Memory B cell (primary cell): ENCODE results near the gene THY1.
"Not testable (repeated sequence)": the region's sequence is repeated elsewhere in the genome, so short reads cannot be mapped to it uniquely, and the experiment has no call there.

Experiments
- ATAC-seq: fragments of 150-1000 bp; cut with Tn5 transposase; 2 replicates; pipeline ENCODE4 v1.10.0; 2021; ENCODE audit warnings: low read depth, mild to moderate bottlenecking, moderate library complexity
- DNase-seq, 2 donors: peaks; one replicate each; pipeline ENCODE4 v3.0.0; 2022; ENCODE audit warnings: low spot score in 2 of 2
- H3K27ac Mint-ChIP-seq: one replicate; pipeline ENCODE4 v1.8.0; 2022; ENCODE audit warnings: mild to moderate bottlenecking, moderate library complexity, mixed read lengths
- H3K27me3 Mint-ChIP-seq: one replicate; pipeline ENCODE4 v1.8.0; 2022; ENCODE audit warnings: mixed read lengths
- H3K36me3 Mint-ChIP-seq: one replicate; pipeline ENCODE4 v1.8.0; 2022; ENCODE audit warnings: mild to moderate bottlenecking, mixed read lengths
- H3K4me1 Mint-ChIP-seq: one replicate; pipeline ENCODE4 v1.8.0; 2022; ENCODE audit warnings: mixed read lengths
- H3K4me3 Mint-ChIP-seq: one replicate; pipeline ENCODE4 v1.8.0; 2022; ENCODE audit warnings: mild to moderate bottlenecking, moderate library complexity, mixed read lengths
- H3K9me3 Mint-ChIP-seq: one replicate; pipeline ENCODE4 v1.8.0; 2022; ENCODE audit warnings: mixed read lengths

Gene THY1

GRCh38 chr11:119450590-119451326 is 27.8 kb upstream of the THY1 start:
- DNase-seq (no peak), ATAC-seq (no peak)
- Mint-ChIP-seq H3K27ac (no peak overlapping the region), H3K9me3 (no peaks in the 10 kb centered on the region), H3K4me3 (no peak overlapping the region), H3K4me1 (peaks cover 2% of the 10 kb centered on the region), H3K27me3 (peaks cover 24% of the 10 kb centered on the region), H3K36me3 (no peaks in the 10 kb centered on the region)

GRCh38 chr11:119449498-119449897 is 26.5 kb upstream of the THY1 start:
- Mint-ChIP-seq H3K27ac (no peak overlapping the region), H3K27me3 (peaks cover 29% of the 10 kb centered on the region), H3K9me3 (no peaks in the 10 kb centered on the region), H3K36me3 (no peaks in the 10 kb centered on the region), H3K4me3 (no peak overlapping the region), H3K4me1 (peaks cover 2% of the 10 kb centered on the region)
- ATAC-seq, result no peak
- DNase-seq, result no peak

DNA sequence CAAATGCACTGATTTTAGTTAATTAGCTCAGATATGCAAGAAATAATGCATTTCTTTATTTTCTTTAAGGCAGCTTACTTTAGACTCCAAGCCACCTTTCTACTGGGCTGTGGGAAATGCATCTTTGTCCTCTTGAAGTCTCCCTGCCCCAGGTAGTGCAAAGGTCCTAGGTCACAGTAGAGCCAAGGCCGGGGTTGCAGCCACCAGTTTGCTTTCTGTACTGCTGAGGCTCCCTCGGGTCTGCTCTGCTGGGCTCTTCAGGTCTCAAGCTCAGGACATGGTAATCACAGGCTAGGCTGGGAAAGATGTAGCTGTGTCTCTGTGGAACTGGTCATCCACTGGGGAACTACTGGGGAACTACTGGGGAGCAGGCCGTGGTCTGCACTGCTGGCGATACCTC is 25.4 kb upstream of the THY1 start:
- Mint-ChIP-seq H3K9me3 (no peaks in the 10 kb centered on the region), H3K4me1 (peaks cover 2% of the 10 kb centered on the region), H3K27ac (no peak overlapping the region), H3K36me3 (no peaks in the 10 kb centered on the region), H3K4me3 (no peak overlapping the region), H3K27me3 (peaks cover 31% of the 10 kb centered on the region)
- DNase-seq (no peak), ATAC-seq (no peak)

DNA sequence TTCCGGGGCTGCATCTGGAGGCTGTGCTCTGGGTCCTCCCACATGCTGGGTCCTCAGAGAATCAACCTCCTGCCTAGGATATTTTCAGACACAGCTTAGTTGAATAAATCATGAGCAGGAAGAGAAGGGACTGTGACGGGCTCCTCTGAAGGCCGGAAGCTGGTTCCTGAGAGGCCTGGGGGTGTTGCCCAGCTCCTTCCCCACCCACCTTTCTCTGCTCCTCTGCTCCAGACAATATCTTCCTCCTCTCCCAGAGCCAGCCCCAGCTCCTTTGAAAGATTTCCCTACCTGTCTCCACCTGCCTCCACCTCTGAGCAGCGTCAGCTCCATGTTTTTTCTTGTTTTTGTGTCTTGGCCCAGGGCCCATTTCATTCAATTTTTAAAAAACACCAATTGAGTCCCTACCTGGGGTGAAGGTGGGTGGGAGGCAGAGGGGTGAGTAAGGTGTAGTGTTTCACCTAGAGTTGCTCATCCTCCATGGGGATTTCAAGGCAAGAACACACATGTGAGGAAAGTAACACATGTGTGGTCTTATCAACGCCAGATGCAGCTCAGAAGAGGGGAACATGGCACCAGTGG is 24.8 kb upstream of the THY1 start:
- no peak overlapping the region for H3K4me3 Mint-ChIP-seq
- no peaks in the 10 kb centered on the region for H3K9me3 Mint-ChIP-seq
- peaks cover 2% of the 10 kb centered on the region for H3K4me1 Mint-ChIP-seq
- no peak overlapping the region for H3K27ac Mint-ChIP-seq
- no peaks in the 10 kb centered on the region for H3K36me3 Mint-ChIP-seq
- DNase-seq (no peak), ATAC-seq (no peak)
- peaks cover 29% of the 10 kb centered on the region for H3K27me3 Mint-ChIP-seq

GRCh38 chr11:119446871-119447663 is 24.1 kb upstream of the THY1 start:
- DNase-seq (no peak), ATAC-seq (no peak)
- Mint-ChIP-seq H3K9me3 (no peaks in the 10 kb centered on the region), H3K27ac (no peak overlapping the region), H3K27me3 (peaks cover 30% of the 10 kb centered on the region), H3K4me1 (peaks cover 2% of the 10 kb centered on the region), H3K36me3 (no peaks in the 10 kb centered on the region), H3K4me3 (no peak overlapping the region)

DNA sequence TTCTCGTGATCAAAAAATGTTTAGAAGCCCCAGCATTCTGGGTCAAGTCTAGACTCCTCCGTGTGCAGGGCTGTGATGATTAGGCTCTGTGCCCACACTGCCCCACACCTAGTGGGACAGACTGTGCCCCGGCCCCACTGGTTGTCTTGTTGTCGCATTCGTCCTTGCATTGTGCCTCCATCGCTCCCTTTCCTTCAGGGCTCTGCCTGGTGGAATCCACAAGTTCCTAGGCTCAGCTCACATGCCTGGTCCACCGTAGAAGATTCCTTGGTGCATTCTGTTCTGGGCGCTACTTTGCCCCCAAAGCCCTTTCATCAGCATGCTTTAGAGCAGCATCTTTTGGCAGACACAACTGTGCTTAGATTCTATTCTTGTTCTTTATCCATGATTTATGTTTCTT is 23.5 kb upstream of the THY1 start:
- no peak for ATAC-seq
- no peak for DNase-seq
- peaks cover 2% of the 10 kb centered on the region for H3K4me1 Mint-ChIP-seq
- no peaks in the 10 kb centered on the region for H3K9me3 Mint-ChIP-seq
- H3K36me3 Mint-ChIP-seq, result no peaks in the 10 kb centered on the region
- H3K27ac Mint-ChIP-seq, result no peak overlapping the region
- no peak overlapping the region for H3K4me3 Mint-ChIP-seq
- H3K27me3 Mint-ChIP-seq, result peaks cover 28% of the 10 kb centered on the region

DNA sequence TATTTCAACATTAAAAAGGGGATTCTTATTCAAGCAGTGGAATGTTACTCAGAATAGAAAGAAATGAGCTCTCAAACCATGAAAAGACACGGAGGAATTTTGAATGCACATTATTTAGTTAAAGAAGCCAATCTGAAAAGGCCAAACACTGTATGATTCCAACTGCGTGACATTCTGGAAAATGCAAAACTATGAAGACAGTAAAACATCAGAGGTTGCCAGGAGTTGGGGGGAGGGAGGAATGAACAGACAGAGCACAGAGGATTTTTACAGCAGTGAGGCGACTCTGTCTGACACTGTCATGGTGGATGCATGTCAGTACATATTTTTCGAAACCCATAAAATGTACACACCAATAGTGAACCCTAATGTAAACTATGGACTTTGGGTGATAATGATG is 22.9 kb upstream of the THY1 start:
- Mint-ChIP-seq H3K27ac (no peak overlapping the region), H3K4me1 (peaks cover 4% of the 10 kb centered on the region), H3K36me3 (no peaks in the 10 kb centered on the region), H3K9me3 (no peaks in the 10 kb centered on the region), H3K4me3 (no peak overlapping the region), H3K27me3 (peaks cover 29% of the 10 kb centered on the region)
- ATAC-seq (no peak), DNase-seq (no peak)

GRCh38 chr11:119445379-119445778 is 22.4 kb upstream of the THY1 start:
- Mint-ChIP-seq H3K27ac (no peak overlapping the region), H3K27me3 (peaks cover 25% of the 10 kb centered on the region), H3K4me1 (peaks cover 3% of the 10 kb centered on the region), H3K36me3 (no peaks in the 10 kb centered on the region), H3K9me3 (no peaks in the 10 kb centered on the region), H3K4me3 (no peak overlapping the region)
- no peak for DNase-seq
- no peak for ATAC-seq

GRCh38 chr11:119441898-119442243 is 18.9 kb upstream of the THY1 start:
- Mint-ChIP-seq H3K4me3 (no peak overlapping the region), H3K36me3 (no peaks in the 10 kb centered on the region), H3K27ac (no peak overlapping the region), H3K9me3 (peaks cover 2% of the 10 kb centered on the region), H3K4me1 (peaks cover 3% of the 10 kb centered on the region), H3K27me3 (peaks cover 21% of the 10 kb centered on the region)
- ATAC-seq (no peak), DNase-seq (no peak)

- no peak overlapping the region for H3K27ac Mint-ChIP-seq
- peaks cover 2% of the 10 kb centered on the region for H3K36me3 Mint-ChIP-seq
- no peak for ATAC-seq
- peaks cover 3% of the 10 kb centered on the region for H3K4me1 Mint-ChIP-seq
- H3K9me3 Mint-ChIP-seq, result peaks cover 6% of the 10 kb centered on the region
- no peak overlapping the region for H3K4me3 Mint-ChIP-seq
- H3K27me3 Mint-ChIP-seq, result peaks cover 20% of the 10 kb centered on the region
- DNase-seq, result no peak
These were observed 15.6 kb upstream of the THY1 start for GRCh38 chr11:119438599-119438998.

DNA sequence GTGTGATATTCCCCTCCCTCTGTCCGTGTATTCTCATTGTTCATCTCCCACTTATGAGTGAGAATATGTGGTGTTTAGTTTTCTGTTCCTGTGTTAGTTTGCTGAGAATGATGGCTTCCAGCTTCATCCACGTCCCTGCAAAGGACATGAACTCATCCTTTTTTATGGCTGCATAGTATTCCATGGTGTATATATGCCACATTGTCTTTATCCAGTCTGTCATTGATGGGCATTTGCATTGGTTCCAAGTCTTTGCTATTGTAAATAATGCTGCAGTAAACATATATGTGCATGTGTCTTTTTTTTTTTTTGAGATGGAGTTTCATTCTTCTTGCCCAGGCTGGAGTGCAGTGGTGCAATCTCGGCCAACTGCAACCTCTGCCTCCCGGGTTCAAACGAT is 14.5 kb upstream of the THY1 start:
- H3K9me3 Mint-ChIP-seq, H3K4me3 Mint-ChIP-seq, ATAC-seq, H3K27ac Mint-ChIP-seq, H3K4me1 Mint-ChIP-seq, DNase-seq, H3K36me3 Mint-ChIP-seq: not testable (repeated sequence)
- peaks cover 21% of the 10 kb centered on the region for H3K27me3 Mint-ChIP-seq

- peaks cover 3% of the 10 kb centered on the region for H3K4me1 Mint-ChIP-seq
- ATAC-seq (no peak), DNase-seq (no peak)
- peaks cover 6% of the 10 kb centered on the region for H3K9me3 Mint-ChIP-seq
- no peak overlapping the region for H3K27ac Mint-ChIP-seq
- peaks cover 21% of the 10 kb centered on the region for H3K27me3 Mint-ChIP-seq
- H3K36me3 Mint-ChIP-seq, result peaks cover 2% of the 10 kb centered on the region
- no peak overlapping the region for H3K4me3 Mint-ChIP-seq
These were observed 13.7 kb upstream of the THY1 start for GRCh38 chr11:119436711-119437110.

DNA sequence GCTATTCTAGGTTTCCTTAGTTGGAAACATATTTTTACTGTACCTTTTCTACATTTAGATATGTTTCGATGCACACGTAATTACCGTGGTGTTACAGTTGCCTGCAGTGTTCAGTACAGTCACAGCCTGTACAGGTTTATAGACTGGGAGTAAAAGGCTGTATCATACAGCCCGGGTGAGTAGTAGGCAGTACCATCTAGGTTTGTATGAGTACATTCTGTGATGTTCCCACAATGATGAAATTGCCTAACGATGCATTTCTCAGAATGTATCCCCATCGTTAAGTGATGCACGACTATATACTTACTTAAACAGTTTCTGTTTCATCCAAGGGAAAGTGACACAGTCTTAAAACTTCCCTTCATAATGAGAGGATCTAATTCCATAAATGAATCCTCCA is 13.1 kb upstream of the THY1 start:
- H3K4me3 Mint-ChIP-seq, result no peak overlapping the region
- H3K27me3 Mint-ChIP-seq, result peaks cover 25% of the 10 kb centered on the region
- H3K4me1 Mint-ChIP-seq, result peaks cover 3% of the 10 kb centered on the region
- no peak for ATAC-seq
- peaks cover 2% of the 10 kb centered on the region for H3K36me3 Mint-ChIP-seq
- no peak for DNase-seq
- no peak overlapping the region for H3K27ac Mint-ChIP-seq
- H3K9me3 Mint-ChIP-seq, result peaks cover 6% of the 10 kb centered on the region

GRCh38 chr11:119434591-119435330 is 11.8 kb upstream of the THY1 start:
- peaks cover 2% of the 10 kb centered on the region for H3K36me3 Mint-ChIP-seq
- peaks cover 30% of the 10 kb centered on the region for H3K27me3 Mint-ChIP-seq
- DNase-seq, result no peak
- no peak for ATAC-seq
- no peak overlapping the region for H3K4me3 Mint-ChIP-seq
- H3K4me1 Mint-ChIP-seq, result no peaks in the 10 kb centered on the region
- peaks cover 6% of the 10 kb centered on the region for H3K9me3 Mint-ChIP-seq
- H3K27ac Mint-ChIP-seq, result no peak overlapping the region
